Lung (tissue), 12 donors: ENCODE measurements around the gene USP32. TPM values are rescaled to one million over a fixed set of nuclear protein-coding genes. Genes with fewer than 3 reads are reported as not detected.

ENCODE experiments used
- ATAC-seq: fragments of 200-7000 bp; cut with Tn5 transposase; one replicate; pipeline ENCODE4 v1.9.1; 2020; ENCODE audit warnings: moderate number of reproducible peaks; ENCODE audit not compliant: insufficient read depth, low FRiP score
- DNase-seq, 3 donors: peaks; one replicate each; pipeline ENCODE4 v3.0.0-alpha.2; 2013 to 2017
- H3K27ac ChIP-seq, 2 donors: one replicate each; pipeline ENCODE4 v1.5.1; 2013; ENCODE audit warnings: mild to moderate bottlenecking in 2 of 2, moderate library complexity in 2 of 2, control low read depth in 1 of 2, inconsistent platforms in 1 of 2, low read depth in 1 of 2, low read length in 1 of 2
- H3K27me3 ChIP-seq, 3 donors: one replicate each; pipeline ENCODE4 v1.5.1; 2013; ENCODE audit warnings: low read length in 2 of 3; ENCODE audit not compliant: control insufficient read depth in 3 of 3, insufficient read depth in 3 of 3
- H3K36me3 ChIP-seq, 4 donors: one replicate each; pipeline ENCODE4 v1.5.1; 2013; ENCODE audit warnings: low read length in 4 of 4, mild to moderate bottlenecking in 1 of 4, moderate library complexity in 1 of 4; ENCODE audit not compliant: control insufficient read depth in 4 of 4, insufficient read depth in 4 of 4
- H3K4me1 ChIP-seq, 5 donors: one replicate each; pipeline ENCODE4 v1.5.1; 2013; ENCODE audit warnings: low read length in 5 of 5, mild to moderate bottlenecking in 2 of 5, moderate library complexity in 1 of 5; ENCODE audit not compliant: control insufficient read depth in 5 of 5, insufficient read depth in 5 of 5
- H3K4me3 ChIP-seq: one replicate; pipeline ENCODE4 v1.5.1; 2013; ENCODE audit warnings: mild to moderate bottlenecking, control low read depth, moderate library complexity
- H3K9ac ChIP-seq, 2 donors: one replicate each; pipeline ENCODE4 v1.5.1; 2013; ENCODE audit warnings: low read length in 2 of 2, control low read depth in 1 of 2; ENCODE audit not compliant: insufficient read depth in 1 of 2
- H3K9me3 ChIP-seq, 4 donors: one replicate each; pipeline ENCODE4 v1.5.1; 2013; ENCODE audit warnings: low read length in 3 of 4, mild to moderate bottlenecking in 1 of 4, moderate library complexity in 1 of 4; ENCODE audit not compliant: control insufficient read depth in 4 of 4, insufficient read depth in 3 of 4
- WGBS, 2 donors: extraction: QIAGEN DNeasy Blood & Tissue Kit; methylation state at CpG; one replicate each; pipeline ENCODE4 v1.1.7; 2013; 5-methylcytosine and 5-hydroxymethylcytosine counted together
- polyA plus RNA-seq, 2 donors: library from polyadenylated mRNA; stranded (reverse); fragments of 200-250 nt; gene quantifications; one replicate each; pipeline ENCODE4 v1.2.1, GENCODE V29; 2013
- total RNA-seq, 2 donors: library from RNA; depleted of rRNA in 1 of 2; stranded (reverse); fragments of >200 nt in 1 of 2; gene quantifications; one replicate each; pipeline ENCODE4 v1.2.1, GENCODE V29; 2014 to 2021
- TF ChIP-seq, protein P1 (sequence below): IDR thresholded peaks from 2 replicates; pipeline ENCODE4 v1.5.1; 2012; ENCODE audit warnings: mild to moderate bottlenecking; ENCODE audit errors: control extremely low read depth, extremely low read depth
- donor health status: control.
- donor health status: control.
- donor health status: Bipolar disorder and iron deficiency.
- donor health status: healthy.
- donor health status: DM: yes; HTN: yes; CAD: no.

Gene USP32
- total and polyA plus RNA-seq, 4 donors: 18.2 to 96.6 (median 51.1) TPM

DNA sequence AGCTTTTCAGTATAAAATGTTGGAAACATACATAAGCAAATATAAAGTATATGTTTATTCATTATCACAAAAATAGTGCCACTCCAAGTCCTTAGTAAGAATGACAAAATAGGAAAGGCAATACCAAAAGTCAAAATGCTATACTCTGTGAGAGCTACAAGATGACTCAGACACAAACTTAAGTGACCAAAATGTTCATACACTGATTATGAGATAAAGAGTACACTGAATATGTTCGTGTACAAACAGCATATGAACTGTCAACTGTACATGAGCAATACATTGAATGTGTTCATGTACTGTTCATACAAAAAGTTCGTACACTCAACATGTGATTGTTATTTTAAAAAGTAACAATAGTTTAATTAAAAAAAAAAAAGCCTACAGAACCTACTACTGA, 138.9 kb downstream of the USP32 start:
- H3K4me3 ChIP-seq: no peak overlapping the region
- no peaks in the 10 kb centered on the region for H3K4me1 ChIP-seq
- peaks cover 3 to 10% (median 6%) of the 10 kb centered on the region in 4 donors for H3K36me3 ChIP-seq
- H3K9me3 ChIP-seq: no peaks in the 10 kb centered on the region
- no peak for DNase-seq
- TF ChIP-seq, protein P1, sequence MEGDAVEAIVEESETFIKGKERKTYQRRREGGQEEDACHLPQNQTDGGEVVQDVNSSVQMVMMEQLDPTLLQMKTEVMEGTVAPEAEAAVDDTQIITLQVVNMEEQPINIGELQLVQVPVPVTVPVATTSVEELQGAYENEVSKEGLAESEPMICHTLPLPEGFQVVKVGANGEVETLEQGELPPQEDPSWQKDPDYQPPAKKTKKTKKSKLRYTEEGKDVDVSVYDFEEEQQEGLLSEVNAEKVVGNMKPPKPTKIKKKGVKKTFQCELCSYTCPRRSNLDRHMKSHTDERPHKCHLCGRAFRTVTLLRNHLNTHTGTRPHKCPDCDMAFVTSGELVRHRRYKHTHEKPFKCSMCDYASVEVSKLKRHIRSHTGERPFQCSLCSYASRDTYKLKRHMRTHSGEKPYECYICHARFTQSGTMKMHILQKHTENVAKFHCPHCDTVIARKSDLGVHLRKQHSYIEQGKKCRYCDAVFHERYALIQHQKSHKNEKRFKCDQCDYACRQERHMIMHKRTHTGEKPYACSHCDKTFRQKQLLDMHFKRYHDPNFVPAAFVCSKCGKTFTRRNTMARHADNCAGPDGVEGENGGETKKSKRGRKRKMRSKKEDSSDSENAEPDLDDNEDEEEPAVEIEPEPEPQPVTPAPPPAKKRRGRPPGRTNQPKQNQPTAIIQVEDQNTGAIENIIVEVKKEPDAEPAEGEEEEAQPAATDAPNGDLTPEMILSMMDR: no peak
- H3K9ac ChIP-seq: no peak overlapping the region
- no peak for ATAC-seq
- H3K27me3 ChIP-seq: no peaks in the 10 kb centered on the region
- no peak overlapping the region for H3K27ac ChIP-seq
- 92 to 95% methylated on average over 2 of the region's 2 CpGs for WGBS, 2 donors

DNA sequence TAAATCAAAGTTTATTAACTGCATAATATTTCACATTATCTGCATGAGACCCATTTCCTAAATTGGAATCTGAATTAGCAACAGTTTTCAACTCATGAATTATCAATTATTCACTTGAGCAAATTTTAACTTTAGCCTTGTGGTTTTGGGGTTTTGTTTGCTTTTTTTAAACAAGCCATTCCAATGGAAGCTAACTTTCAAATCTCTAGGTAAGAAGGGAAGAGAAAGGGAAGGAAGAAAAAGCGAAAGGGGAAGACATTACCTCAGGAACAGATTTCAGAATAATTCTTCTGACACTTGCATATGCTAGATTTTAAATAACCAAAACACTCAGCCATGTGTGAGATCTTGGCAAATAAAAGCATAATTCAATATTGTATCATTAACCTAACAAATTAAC, 139.5 kb downstream of the USP32 start:
- peaks cover 3 to 13% (median 5%) of the 10 kb centered on the region in 4 donors for H3K36me3 ChIP-seq
- no peak overlapping the region for H3K9ac ChIP-seq
- no peak overlapping the region for H3K27ac ChIP-seq
- H3K9me3 ChIP-seq: no peaks in the 10 kb centered on the region
- DNase-seq: no peak
- ATAC-seq: no peak
- no peaks in the 10 kb centered on the region for H3K27me3 ChIP-seq
- H3K4me1 ChIP-seq: no peaks in the 10 kb centered on the region
- TF ChIP-seq, protein P1: no peak
- 72 to 92% methylated on average over 1 of the region's 1 CpG for WGBS, 2 donors
- H3K4me3 ChIP-seq: no peak overlapping the region

DNA sequence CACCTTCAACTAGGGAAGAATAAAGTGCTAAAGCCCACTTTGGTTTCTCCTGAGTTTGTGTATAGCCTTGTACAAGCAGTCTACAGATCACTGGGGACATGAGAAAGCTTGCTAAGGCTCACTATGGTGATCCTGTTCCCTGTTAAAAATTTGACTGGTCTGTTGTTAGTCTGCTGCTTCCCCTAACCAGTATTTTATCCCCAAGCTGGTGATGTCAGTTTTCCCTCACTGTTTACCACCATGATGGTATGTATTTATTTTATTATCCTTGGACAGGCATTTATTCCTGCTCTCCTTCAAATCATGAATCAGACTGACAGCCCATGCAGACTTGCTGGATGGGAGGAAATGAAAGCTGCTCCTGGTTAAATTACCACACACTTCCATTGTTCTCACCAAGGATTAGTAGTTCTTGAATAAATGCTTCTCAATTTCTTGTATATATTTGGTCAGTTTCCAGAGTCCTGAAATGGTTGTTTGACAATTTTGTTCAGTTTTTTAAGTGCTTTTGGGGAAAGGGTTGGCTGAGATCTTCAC, 142.6 kb downstream of the USP32 start:
- DNase-seq: no peak
- no peak for ATAC-seq
- Histone ChIP-seq H3K9ac (no peak overlapping the region), H3K4me3 (no peak overlapping the region), H3K4me1 (no peaks in the 10 kb centered on the region), H3K36me3 (peaks cover 2 to 11% (median 4%) of the 10 kb centered on the region in 4 donors), H3K9me3 (no peaks in the 10 kb centered on the region), H3K27me3 (no peaks in the 10 kb centered on the region), H3K27ac (no peak overlapping the region)
- TF ChIP-seq, protein P1: no peak

DNA sequence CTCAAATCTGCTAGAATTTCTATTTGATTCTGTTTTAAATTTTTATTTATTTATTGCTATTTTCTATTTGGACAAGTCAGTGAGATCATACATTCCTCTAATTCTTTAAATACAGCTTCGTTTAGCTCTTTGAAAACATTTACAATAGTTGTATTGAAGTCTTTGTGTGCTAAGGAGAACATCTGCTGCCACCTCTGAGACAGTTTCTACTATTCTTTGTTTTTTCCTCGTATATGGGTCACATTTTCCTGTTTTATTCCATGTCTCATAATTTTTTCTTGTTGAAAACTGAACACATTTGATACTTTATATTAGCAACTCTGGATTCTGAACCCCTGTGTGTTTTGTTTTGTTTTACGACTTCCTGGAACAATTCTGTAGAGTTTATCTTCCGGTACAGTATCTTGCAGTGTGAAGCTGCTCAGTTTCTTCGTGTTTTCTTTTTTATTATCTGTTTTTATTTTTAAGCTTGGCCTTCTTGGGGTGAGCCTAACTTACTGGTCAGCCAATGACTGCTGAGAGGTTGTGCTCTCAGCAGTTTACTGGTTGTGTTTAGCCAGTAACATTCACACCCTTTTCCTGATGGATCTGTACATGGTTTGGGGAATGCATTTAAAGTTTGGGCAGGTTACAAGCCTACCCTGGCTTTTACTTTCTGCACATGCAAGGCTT, 143.2 kb downstream of the USP32 start:
- H3K4me3 ChIP-seq: no peak overlapping the region
- H3K9ac ChIP-seq: no peak overlapping the region
- peaks cover 0 to 7% (median 4%) of the 10 kb centered on the region in 4 donors for H3K36me3 ChIP-seq
- no peaks in the 10 kb centered on the region for H3K27me3 ChIP-seq
- WGBS, 2 donors: 69 to 76% methylated on average over 5 of the region's 5 CpGs
- TF ChIP-seq, protein P1: no peak
- DNase-seq: no peak
- H3K9me3 ChIP-seq: no peaks in the 10 kb centered on the region
- H3K27ac ChIP-seq: no peak overlapping the region
- H3K4me1 ChIP-seq: no peaks in the 10 kb centered on the region
- no peak for ATAC-seq
